Ishikawa (cell line): ENCODE results near the gene LRPAP1.

Source experiments
- CEBPB ChIP-seq: IDR thresholded peaks from 2 replicates; pipeline ENCODE4 v1.6.1; 2012
- CREB1 ChIP-seq: IDR thresholded peaks from 2 replicates; pipeline ENCODE4 v1.6.1; 2012; ENCODE audit warnings: low read depth
- EGR1 ChIP-seq: IDR thresholded peaks from 2 replicates; pipeline ENCODE4 v1.6.1; 2012
- EP300 ChIP-seq: IDR thresholded peaks from 2 replicates; pipeline ENCODE4 v1.6.1; 2012; ENCODE audit warnings: borderline replicate concordance
- FOXM1 ChIP-seq: IDR thresholded peaks from 2 replicates; pipeline ENCODE4 v1.6.1; 2012; ENCODE audit warnings: low read depth, borderline replicate concordance
- MAX ChIP-seq: IDR thresholded peaks from 2 replicates; pipeline ENCODE4 v1.6.1; 2012
- NFIC ChIP-seq: IDR thresholded peaks from 2 replicates; pipeline ENCODE4 v1.6.1; 2012
- RAD21 ChIP-seq: IDR thresholded peaks from 2 replicates; pipeline ENCODE4 v1.6.1; 2012; ENCODE audit warnings: low read depth
- TAF1 ChIP-seq: IDR thresholded peaks from 2 replicates; pipeline ENCODE4 v1.6.1; 2012; ENCODE audit warnings: low read depth, mild to moderate bottlenecking
- TCF12 ChIP-seq: IDR thresholded peaks from 2 replicates; pipeline ENCODE4 v1.6.1; 2012; ENCODE audit warnings: low read depth
- TEAD4 ChIP-seq: IDR thresholded peaks from 2 replicates; pipeline ENCODE4 v1.6.1; 2012
- YY1 ChIP-seq: IDR thresholded peaks from 2 replicates; pipeline ENCODE4 v1.6.1; 2012; ENCODE audit warnings: low read depth
- ZBTB7A ChIP-seq: IDR thresholded peaks from 2 replicates; pipeline ENCODE4 v1.6.1; 2012; ENCODE audit warnings: low read depth
- TF ChIP-seq, protein P1 (sequence below): IDR thresholded peaks from 2 replicates; pipeline ENCODE4 v1.6.1; 2012; ENCODE audit warnings: low read depth, mild to moderate bottlenecking
- TF ChIP-seq, protein P2 (sequence below): IDR thresholded peaks from 2 replicates; pipeline ENCODE4 v1.6.1; 2012

The LRPAP1 gene

GRCh38 chr4:3463556-3464348 is 68.5 kb downstream of the LRPAP1 start:
- peak; percentile 57; the same call in 1 of the 2 replicates for TF ChIP-seq ZBTB7A
- TF ChIP-seq FOXM1: no peak
- no peak for TF ChIP-seq RAD21
- TF ChIP-seq, protein P1, sequence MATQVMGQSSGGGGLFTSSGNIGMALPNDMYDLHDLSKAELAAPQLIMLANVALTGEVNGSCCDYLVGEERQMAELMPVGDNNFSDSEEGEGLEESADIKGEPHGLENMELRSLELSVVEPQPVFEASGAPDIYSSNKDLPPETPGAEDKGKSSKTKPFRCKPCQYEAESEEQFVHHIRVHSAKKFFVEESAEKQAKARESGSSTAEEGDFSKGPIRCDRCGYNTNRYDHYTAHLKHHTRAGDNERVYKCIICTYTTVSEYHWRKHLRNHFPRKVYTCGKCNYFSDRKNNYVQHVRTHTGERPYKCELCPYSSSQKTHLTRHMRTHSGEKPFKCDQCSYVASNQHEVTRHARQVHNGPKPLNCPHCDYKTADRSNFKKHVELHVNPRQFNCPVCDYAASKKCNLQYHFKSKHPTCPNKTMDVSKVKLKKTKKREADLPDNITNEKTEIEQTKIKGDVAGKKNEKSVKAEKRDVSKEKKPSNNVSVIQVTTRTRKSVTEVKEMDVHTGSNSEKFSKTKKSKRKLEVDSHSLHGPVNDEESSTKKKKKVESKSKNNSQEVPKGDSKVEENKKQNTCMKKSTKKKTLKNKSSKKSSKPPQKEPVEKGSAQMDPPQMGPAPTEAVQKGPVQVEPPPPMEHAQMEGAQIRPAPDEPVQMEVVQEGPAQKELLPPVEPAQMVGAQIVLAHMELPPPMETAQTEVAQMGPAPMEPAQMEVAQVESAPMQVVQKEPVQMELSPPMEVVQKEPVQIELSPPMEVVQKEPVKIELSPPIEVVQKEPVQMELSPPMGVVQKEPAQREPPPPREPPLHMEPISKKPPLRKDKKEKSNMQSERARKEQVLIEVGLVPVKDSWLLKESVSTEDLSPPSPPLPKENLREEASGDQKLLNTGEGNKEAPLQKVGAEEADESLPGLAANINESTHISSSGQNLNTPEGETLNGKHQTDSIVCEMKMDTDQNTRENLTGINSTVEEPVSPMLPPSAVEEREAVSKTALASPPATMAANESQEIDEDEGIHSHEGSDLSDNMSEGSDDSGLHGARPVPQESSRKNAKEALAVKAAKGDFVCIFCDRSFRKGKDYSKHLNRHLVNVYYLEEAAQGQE: no peak
- TF ChIP-seq TCF12: peak; percentile 6; the same call in 1 of the 2 replicates
- 0 out of 2 replicates have a peak, but pooled peaks have one; percentile 9 for TF ChIP-seq EGR1
- TF ChIP-seq MAX: 0 out of 2 replicates have a peak, but pooled peaks have one; percentile 4
- no peak for TF ChIP-seq CEBPB

DNA sequence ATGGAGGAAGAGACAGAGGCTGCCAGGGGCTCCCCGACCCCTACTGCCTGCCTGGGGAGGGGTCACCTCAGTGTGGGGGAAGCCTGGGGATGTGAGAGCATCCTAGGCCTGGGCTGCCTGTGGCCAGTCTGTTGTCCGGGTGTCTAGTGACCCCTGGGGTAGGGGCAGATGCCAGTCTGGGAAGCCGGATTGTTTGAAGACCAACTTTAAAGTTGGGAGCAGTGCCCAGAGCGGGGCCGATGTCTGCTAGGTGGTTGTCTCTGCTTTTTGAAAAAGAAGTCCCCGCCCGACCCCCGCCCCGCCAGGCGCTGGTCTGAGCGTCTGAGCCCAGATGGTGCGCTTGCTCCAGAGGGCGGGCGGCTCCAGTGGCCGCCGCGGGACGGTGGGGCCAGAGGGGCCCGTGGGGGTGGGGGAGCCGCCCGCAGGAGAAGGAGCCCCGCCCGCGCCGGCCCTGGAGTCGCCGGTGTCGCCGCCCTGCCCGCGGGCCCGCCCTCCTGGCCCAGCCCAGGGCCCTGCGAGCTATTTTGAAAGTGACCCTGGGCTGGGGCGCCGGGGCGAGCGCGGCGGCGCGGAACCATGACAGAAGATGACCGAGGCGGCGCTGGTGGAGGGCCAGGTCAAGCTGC is 69.3 kb downstream of the LRPAP1 start, which contains the start of gene DOK7:
Gene DOK7 (plus strand): TSS at position 517 of the 626 bp plus-strand sequence. CDS start 70 bp downstream, at position 587.
- peak; percentile 71 for TF ChIP-seq TCF12
- no peak for TF ChIP-seq RAD21
- TF ChIP-seq EP300: peak; percentile 66; the same call in 1 of the 2 replicates
- TF ChIP-seq TEAD4: 0 out of 2 replicates have a peak, but pooled peaks have one; percentile 4
- no peak for TF ChIP-seq YY1
- TF ChIP-seq CREB1: no peak
- peak; percentile 31; the same call in 1 of the 2 replicates for TF ChIP-seq EGR1
- no peak for TF ChIP-seq FOXM1
- TF ChIP-seq, protein P1: no peak
- no peak for TF ChIP-seq TAF1
- no peak for TF ChIP-seq CEBPB
- TF ChIP-seq NFIC: peak; percentile 52; the same call in 1 of the 2 replicates
- TF ChIP-seq, protein P2, sequence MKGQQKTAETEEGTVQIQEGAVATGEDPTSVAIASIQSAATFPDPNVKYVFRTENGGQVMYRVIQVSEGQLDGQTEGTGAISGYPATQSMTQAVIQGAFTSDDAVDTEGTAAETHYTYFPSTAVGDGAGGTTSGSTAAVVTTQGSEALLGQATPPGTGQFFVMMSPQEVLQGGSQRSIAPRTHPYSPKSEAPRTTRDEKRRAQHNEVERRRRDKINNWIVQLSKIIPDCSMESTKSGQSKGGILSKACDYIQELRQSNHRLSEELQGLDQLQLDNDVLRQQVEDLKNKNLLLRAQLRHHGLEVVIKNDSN: no peak
- TF ChIP-seq ZBTB7A: 0 out of 2 replicates have a peak, but pooled peaks have one; percentile 48
- no peak for TF ChIP-seq MAX

DNA sequence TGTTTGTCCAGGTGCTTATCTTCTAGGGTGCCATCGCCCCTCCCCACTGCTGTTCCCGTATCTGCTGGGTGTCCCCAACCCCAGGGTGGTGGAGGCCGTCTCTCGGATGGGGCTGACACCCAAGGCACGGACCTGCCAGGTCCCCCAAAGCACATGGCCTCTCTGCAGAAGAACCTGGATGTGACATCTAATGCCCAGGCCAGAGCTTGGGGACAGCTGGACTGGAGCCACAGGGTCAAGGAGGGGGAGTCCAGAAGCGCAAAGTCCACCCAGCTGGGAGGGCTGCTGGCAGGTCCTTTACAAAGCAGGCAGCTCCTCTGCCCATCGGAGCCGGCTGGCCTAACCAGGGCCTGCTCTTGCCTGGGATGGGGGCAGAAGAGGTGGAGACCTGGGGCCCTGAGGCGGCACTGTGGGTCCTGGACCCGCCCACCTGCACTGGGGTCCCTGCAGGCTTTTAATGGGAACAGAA is 69.9 kb downstream of the LRPAP1 start:
- TF ChIP-seq TAF1: no peak

DNA sequence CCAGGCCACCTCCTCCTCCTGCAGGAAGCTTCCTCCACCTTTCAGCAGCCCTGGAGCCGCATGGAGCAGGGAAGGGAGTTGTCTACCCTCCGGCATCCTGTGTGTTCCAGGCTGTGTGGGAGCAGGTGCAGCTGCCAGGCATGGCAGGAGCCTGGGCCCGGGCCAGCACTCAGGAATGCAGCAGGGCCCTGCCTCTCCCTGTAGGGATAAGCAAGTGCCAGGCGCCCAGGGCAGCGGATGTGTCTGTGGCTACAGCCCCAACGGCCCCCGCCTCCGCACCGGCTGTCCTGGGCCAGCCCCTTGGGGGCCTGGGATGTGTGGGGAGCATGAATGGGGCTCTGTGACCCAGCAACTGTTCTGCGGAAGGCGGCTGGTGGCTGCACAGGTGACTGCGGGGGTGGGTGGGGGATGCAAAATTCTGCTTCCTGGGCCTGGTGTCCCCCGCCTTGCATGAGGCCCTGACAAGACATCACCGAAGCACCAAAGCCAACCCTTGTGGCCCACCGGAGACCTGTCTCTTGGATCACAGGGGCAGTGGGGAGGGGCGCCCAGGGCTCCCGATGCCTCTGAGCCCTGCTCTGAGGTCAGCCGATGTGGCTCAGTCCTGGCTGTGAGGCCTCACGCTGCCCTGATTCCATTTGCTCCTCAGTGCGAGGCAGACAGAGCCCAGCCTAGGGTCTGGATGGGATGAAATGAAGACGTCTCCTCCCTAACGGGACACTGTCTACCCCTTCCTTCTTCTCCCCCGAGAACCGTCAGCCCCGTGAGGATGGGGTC is 70.5 kb downstream of the LRPAP1 start:
- peak; percentile 98 for TF ChIP-seq TCF12
- TF ChIP-seq, protein P1: no peak
- peak; percentile 60; the same call in 1 of the 2 replicates for TF ChIP-seq TAF1
- TF ChIP-seq ZBTB7A: peak; percentile 74
- peak; percentile 96 for TF ChIP-seq EGR1
- no peak for TF ChIP-seq CEBPB
- peak; percentile 99 for TF ChIP-seq NFIC
- TF ChIP-seq EP300: peak; percentile 97
- TF ChIP-seq, protein P2: no peak
- peak; percentile 86 for TF ChIP-seq MAX
- peak; percentile 97 for TF ChIP-seq TEAD4
- TF ChIP-seq YY1: peak; percentile 77
- peak; percentile 90 for TF ChIP-seq FOXM1
- TF ChIP-seq CREB1: no peak
- TF ChIP-seq RAD21: no peak; the same call in 1 of the 2 replicates
